A673 (cell line): ENCODE results near the gene NCKAP5.

Experiments
- EZH2 ChIP-seq: fragments of 200-600 bp; sonication (generic); IDR thresholded peaks from 2 replicates; pipeline ENCODE4 v1.6.1; 2017; ENCODE audit warnings: borderline replicate concordance, low read depth, mild to moderate bottlenecking, mixed read lengths, antibody characterized with exemption, low read length; ENCODE audit not compliant: poor library complexity, severe bottlenecking
- TF ChIP-seq, protein P1 (sequence below): fragments of 300-800, 200-600 bp; sonication (generic); conservative IDR thresholded peaks from 2 replicates; pipeline ENCODE4 v1.5.1; 2017; ENCODE audit warnings: low read depth, mild to moderate bottlenecking, antibody characterized with exemption, low read length, moderate library complexity, mixed read lengths

DNA sequence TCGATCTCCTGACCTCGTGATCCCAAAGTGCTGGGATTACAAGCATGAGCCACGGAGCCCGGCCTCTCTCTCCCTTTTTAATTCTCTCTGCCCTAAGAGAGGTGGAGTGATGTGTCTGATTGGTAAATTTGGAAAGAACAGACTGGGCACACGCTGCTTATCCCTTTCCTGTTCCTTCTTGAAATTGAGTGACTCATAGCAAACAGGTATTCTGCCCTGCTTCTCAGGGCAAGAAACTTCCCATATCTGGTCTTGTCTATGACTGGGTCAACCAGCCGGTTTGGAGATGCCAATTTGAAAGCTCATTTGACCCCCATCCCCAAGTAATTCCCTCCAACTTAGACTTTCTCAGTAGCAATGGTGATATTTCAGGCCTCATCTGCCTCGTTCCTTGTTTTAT lies 913.3 kb downstream of the NCKAP5 start:
- TF ChIP-seq, protein P1, sequence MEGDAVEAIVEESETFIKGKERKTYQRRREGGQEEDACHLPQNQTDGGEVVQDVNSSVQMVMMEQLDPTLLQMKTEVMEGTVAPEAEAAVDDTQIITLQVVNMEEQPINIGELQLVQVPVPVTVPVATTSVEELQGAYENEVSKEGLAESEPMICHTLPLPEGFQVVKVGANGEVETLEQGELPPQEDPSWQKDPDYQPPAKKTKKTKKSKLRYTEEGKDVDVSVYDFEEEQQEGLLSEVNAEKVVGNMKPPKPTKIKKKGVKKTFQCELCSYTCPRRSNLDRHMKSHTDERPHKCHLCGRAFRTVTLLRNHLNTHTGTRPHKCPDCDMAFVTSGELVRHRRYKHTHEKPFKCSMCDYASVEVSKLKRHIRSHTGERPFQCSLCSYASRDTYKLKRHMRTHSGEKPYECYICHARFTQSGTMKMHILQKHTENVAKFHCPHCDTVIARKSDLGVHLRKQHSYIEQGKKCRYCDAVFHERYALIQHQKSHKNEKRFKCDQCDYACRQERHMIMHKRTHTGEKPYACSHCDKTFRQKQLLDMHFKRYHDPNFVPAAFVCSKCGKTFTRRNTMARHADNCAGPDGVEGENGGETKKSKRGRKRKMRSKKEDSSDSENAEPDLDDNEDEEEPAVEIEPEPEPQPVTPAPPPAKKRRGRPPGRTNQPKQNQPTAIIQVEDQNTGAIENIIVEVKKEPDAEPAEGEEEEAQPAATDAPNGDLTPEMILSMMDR, result no peak
- no peak for TF ChIP-seq EZH2
